Neural cell (in vitro differentiated cells): Measurements from ENCODE around the gene RFX3. TPM values are rescaled to one million over a fixed set of nuclear protein-coding genes. Genes with fewer than 3 reads are reported as not detected.

Source experiments
- H2AFZ ChIP-seq: fragments of 200-600, 300-800 bp; sonication (generic), shearing (Covaris generic); 2 replicates; pipeline ENCODE4 v1.6.0; 2014; ENCODE audit warnings: low read depth, mild to moderate bottlenecking, antibody characterized with exemption, low read length, moderate library complexity
- H3F3A ChIP-seq: fragments of 200-600 bp; shearing (Covaris generic); 2 replicates; pipeline ENCODE4 v1.6.1; 2016; ENCODE audit warnings: mild to moderate bottlenecking, moderate library complexity, mixed read lengths, antibody characterized with exemption, low read length; ENCODE audit not compliant: insufficient read depth, poor library complexity, severe bottlenecking
- H3K27ac ChIP-seq: fragments of 200-600, 300-800 bp; sonication (generic), shearing (Covaris generic); 2 replicates; pipeline ENCODE4 v1.5.1; 2014; ENCODE audit warnings: mild to moderate bottlenecking, low read length, moderate library complexity
- H3K27me3 ChIP-seq: fragments of 300-800, 200-600 bp; sonication (generic), shearing (Covaris generic); 2 replicates; pipeline ENCODE4 v1.6.0; 2014; ENCODE audit warnings: mild to moderate bottlenecking, low read depth, low read length, moderate library complexity; ENCODE audit not compliant: insufficient read depth
- H3K36me3 ChIP-seq: fragments of 300-800, 200-600 bp; sonication (generic), shearing (Covaris generic); 2 replicates; pipeline ENCODE4 v1.5.1; 2014; ENCODE audit warnings: mild to moderate bottlenecking, antibody characterized with exemption, low read length, moderate library complexity; ENCODE audit not compliant: insufficient read depth
- H3K4me2 ChIP-seq: fragments of 300-800, 200-600 bp; sonication (generic), shearing (Covaris generic); 2 replicates; pipeline ENCODE4 v1.6.0; 2014; ENCODE audit warnings: mild to moderate bottlenecking, low read length
- H3K4me3 ChIP-seq: fragments of 300-800, 200-600 bp; sonication (generic), shearing (Covaris generic); 2 replicates; pipeline ENCODE4 v1.5.1; 2014; ENCODE audit warnings: mild to moderate bottlenecking, low read length, moderate library complexity
- H3K79me2 ChIP-seq: fragments of 200-600 bp; shearing (Covaris generic); replicated peaks from 2 replicates; pipeline ENCODE4 v1.6.0; 2014; ENCODE audit warnings: mild to moderate bottlenecking, low read length, moderate library complexity; ENCODE audit not compliant: insufficient read depth
- H3K9ac ChIP-seq: fragments of 300-800, 200-600 bp; sonication (generic), shearing (Covaris generic); 2 replicates; pipeline ENCODE4 v1.6.1; 2016; ENCODE audit warnings: mild to moderate bottlenecking, low read length, mixed read lengths
- H3K9me2 ChIP-seq: fragments of 200-600 bp; shearing (Covaris generic); 2 replicates; pipeline ENCODE4 v1.6.1; 2016; ENCODE audit warnings: mild to moderate bottlenecking, low read length, mixed read lengths; ENCODE audit not compliant: insufficient read depth
- H3K9me3 ChIP-seq: fragments of 200-600, 300-800 bp; sonication (generic), shearing (Covaris generic); 2 replicates; pipeline ENCODE4 v1.6.1; 2016; ENCODE audit warnings: mild to moderate bottlenecking, mixed run types, low read length, moderate library complexity, mixed read lengths
- H4K20me1 ChIP-seq: fragments of 200-600 bp; shearing (Covaris generic); 2 replicates; pipeline ENCODE4 v1.6.1; 2016; ENCODE audit warnings: mild to moderate bottlenecking, mixed run types; ENCODE audit not compliant: insufficient read depth
- EP300 ChIP-seq: fragments of 450-650 bp; conservative IDR thresholded peaks from 2 replicates; pipeline ENCODE4 v1.6.1; 2014; ENCODE audit warnings: antibody characterized with exemption, mild to moderate bottlenecking, moderate library complexity; ENCODE audit not compliant: poor library complexity, severe bottlenecking
- EZH2 ChIP-seq: fragments of 200-600, 300-800 bp; shearing (Covaris generic), sonication (generic); IDR thresholded peaks from 2 replicates; pipeline ENCODE4 v1.6.1; 2014; ENCODE audit warnings: antibody characterized with exemption, low read length, borderline replicate concordance, mild to moderate bottlenecking; ENCODE audit not compliant: insufficient read depth, poor library complexity, severe bottlenecking
- MXI1 ChIP-seq: fragments of 450-650 bp; conservative IDR thresholded peaks from 2 replicates; pipeline ENCODE4 v1.6.1; 2014; ENCODE audit warnings: antibody characterized with exemption, mild to moderate bottlenecking; ENCODE audit not compliant: poor library complexity, severe bottlenecking
- POLR2AphosphoS5 ChIP-seq: IDR thresholded peaks from 2 replicates; pipeline ENCODE4 v1.6.1; 2012
- RAD21 ChIP-seq: fragments of 450-650 bp; conservative IDR thresholded peaks from 2 replicates; pipeline ENCODE4 v1.6.1; 2014; ENCODE audit warnings: antibody characterized with exemption, mild to moderate bottlenecking, moderate library complexity
- REST ChIP-seq: IDR thresholded peaks from 2 replicates; pipeline ENCODE4 v1.6.1; 2012; ENCODE audit warnings: borderline replicate concordance
- SMC3 ChIP-seq: fragments of 450-650 bp; conservative IDR thresholded peaks from 2 replicates; pipeline ENCODE4 v1.6.1; 2014; ENCODE audit warnings: antibody characterized with exemption, mild to moderate bottlenecking, moderate library complexity; ENCODE audit not compliant: poor library complexity
- TAF1 ChIP-seq: IDR thresholded peaks from 2 replicates; pipeline ENCODE4 v1.6.1; 2012; ENCODE audit warnings: low read depth
- polyA plus RNA-seq: library from polyadenylated mRNA; depleted of rRNA; stranded (reverse); fragments of >200 nt; gene quantifications from 2 replicates; pipeline ENCODE4 v1.2.3, GENCODE V29; 2014
- TF ChIP-seq, protein P1 (sequence below): fragments of 450-650 bp; IDR thresholded peaks from 2 replicates; pipeline ENCODE4 v1.5.1; 2014; ENCODE audit warnings: antibody characterized with exemption, mild to moderate bottlenecking, moderate library complexity; ENCODE audit not compliant: poor library complexity, severe bottlenecking

Gene RFX3
- polyA plus RNA-seq, 1 donor from 2014 or later: 27.6 TPM

GRCh38 chr9:3480353-3480655 lies 45.5 kb downstream of the RFX3 start:
- Histone ChIP-seq H3K27ac (no peak overlapping the region), H3K9me3 (no peaks in the 10 kb centered on the region)
- no peak for TF ChIP-seq MXI1
- no peak for TF ChIP-seq TAF1
- no peak for TF ChIP-seq POLR2AphosphoS5
- TF ChIP-seq, protein P1, sequence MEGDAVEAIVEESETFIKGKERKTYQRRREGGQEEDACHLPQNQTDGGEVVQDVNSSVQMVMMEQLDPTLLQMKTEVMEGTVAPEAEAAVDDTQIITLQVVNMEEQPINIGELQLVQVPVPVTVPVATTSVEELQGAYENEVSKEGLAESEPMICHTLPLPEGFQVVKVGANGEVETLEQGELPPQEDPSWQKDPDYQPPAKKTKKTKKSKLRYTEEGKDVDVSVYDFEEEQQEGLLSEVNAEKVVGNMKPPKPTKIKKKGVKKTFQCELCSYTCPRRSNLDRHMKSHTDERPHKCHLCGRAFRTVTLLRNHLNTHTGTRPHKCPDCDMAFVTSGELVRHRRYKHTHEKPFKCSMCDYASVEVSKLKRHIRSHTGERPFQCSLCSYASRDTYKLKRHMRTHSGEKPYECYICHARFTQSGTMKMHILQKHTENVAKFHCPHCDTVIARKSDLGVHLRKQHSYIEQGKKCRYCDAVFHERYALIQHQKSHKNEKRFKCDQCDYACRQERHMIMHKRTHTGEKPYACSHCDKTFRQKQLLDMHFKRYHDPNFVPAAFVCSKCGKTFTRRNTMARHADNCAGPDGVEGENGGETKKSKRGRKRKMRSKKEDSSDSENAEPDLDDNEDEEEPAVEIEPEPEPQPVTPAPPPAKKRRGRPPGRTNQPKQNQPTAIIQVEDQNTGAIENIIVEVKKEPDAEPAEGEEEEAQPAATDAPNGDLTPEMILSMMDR: no peak
- no peak for TF ChIP-seq RAD21
- TF ChIP-seq SMC3: no peak
- no peak for TF ChIP-seq REST
- TF ChIP-seq EP300: no peak
- no peak for TF ChIP-seq EZH2

DNA sequence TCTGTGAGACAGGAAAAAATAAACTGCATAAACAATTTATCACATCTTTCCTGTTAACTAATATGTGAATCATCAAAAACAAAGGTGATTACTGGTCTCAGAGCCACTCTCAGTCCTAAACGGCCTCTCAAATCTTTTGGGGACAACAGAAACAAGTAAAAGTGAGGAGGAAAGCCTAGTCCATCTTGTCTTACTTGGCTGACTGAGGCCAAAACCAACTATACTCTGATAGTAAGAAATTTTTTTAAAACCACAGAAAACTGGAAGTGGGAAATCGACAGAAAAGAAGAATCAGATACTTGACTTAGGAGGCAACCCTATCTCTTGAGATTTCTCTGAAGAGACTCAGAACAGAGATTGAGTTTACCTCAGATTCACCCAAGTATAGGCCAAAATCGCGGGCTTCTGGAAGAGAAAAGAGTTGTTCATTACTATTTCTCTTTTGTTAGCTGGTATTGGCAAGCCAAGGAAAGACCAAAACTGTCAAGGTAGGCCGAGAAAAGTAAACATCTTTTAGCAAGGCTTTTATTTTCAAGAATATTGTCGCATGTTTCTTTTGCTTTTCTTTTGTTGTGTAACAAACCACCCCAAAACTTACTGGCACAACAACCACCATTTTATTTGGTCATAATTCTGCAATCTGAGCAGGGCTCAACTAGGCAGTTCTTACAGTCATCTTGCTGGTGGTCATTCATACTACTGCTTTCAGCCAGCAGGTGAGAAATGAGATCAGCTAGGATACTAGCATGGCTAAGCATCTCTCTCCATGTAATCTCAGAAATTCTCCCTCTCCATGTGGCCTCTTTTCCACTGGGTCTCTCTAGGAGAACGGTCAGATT lies 46.1 kb downstream of the RFX3 start:
- TF ChIP-seq TAF1 (no peak), RAD21 (no peak), SMC3 (no peak), EZH2 (no peak), REST (no peak), POLR2AphosphoS5 (no peak), EP300 (no peak), MXI1 (no peak)
- TF ChIP-seq, protein P1: no peak
- H3K4me2 ChIP-seq: no peak overlapping the region
- no peak overlapping the region for H2AFZ ChIP-seq
- peaks cover 6% of the 10 kb centered on the region for H3K36me3 ChIP-seq
- H3K9me2 ChIP-seq: no peaks in the 10 kb centered on the region
- H3K9me3 ChIP-seq: no peaks in the 10 kb centered on the region
- H3F3A ChIP-seq: peaks cover 5% of the 10 kb centered on the region
- peaks cover 5% of the 10 kb centered on the region for H3K79me2 ChIP-seq
- H3K27ac ChIP-seq: no peak overlapping the region
- H3K4me3 ChIP-seq: no peak overlapping the region
- H3K27me3 ChIP-seq: no peaks in the 10 kb centered on the region
- H4K20me1 ChIP-seq: no peaks in the 10 kb centered on the region
- H3K9ac ChIP-seq: no peak overlapping the region

More at GRCh38 chr9:3480353-3480655, 45.5 kb downstream of the RFX3 start:
- peaks cover 5% of the 10 kb centered on the region for H3F3A ChIP-seq
- no peaks in the 10 kb centered on the region for H3K27me3 ChIP-seq
- H3K9me2 ChIP-seq: no peaks in the 10 kb centered on the region
- H3K4me2 ChIP-seq: no peak overlapping the region
- no peaks in the 10 kb centered on the region for H4K20me1 ChIP-seq
- no peak overlapping the region for H3K9ac ChIP-seq
- no peak overlapping the region for H3K4me3 ChIP-seq
- no peak overlapping the region for H2AFZ ChIP-seq
- peaks cover 6% of the 10 kb centered on the region for H3K36me3 ChIP-seq
- peaks cover 5% of the 10 kb centered on the region for H3K79me2 ChIP-seq
